Measurements from ENCODE around the gene PCGF3.

The PCGF3 gene

GRCh38 chr4:785332-786073 lies 79.9 kb downstream of the PCGF3 start:
- Histone ChIP-seq H3K27me3 (ENCODE audit: insufficient read depth, low read length, poor library complexity, severe bottlenecking) (peaks cover 10% of the 10 kb centered on the region), H3K4me1 (ENCODE audit: insufficient read depth, low read length, poor library complexity, severe bottlenecking) (peaks cover 19% of the 10 kb centered on the region), H3K9me2 (replicated peaks; ENCODE audit: low read depth, low read length) (no peaks in the 10 kb centered on the region), H3K79me2 (ENCODE audit: insufficient read depth, low read length) (peaks cover 11% of the 10 kb centered on the region), H3K36me3 (ENCODE audit: insufficient read depth, low read length) (no peaks in the 10 kb centered on the region; the same call in 1 of the 2 replicates), H2AFZ (ENCODE audit: low read length) (no peak overlapping the region), H3K9ac (ENCODE audit: low read depth, low read length, poor library complexity, severe bottlenecking) (no peak overlapping the region), H3K4me2 (ENCODE audit: low read depth, low read length, poor library complexity, severe bottlenecking) (no peak overlapping the region), H3K9me3 (ENCODE audit: insufficient read depth, low read depth, low read length) (no peaks in the 10 kb centered on the region), H3F3A (ENCODE audit: low read depth) (0 out of 2 replicates have a peak, but pooled peaks cover 2% of the 10 kb centered on the region), H4K20me1 (ENCODE audit: insufficient read depth, low read length, poor library complexity, severe bottlenecking) (peaks cover 11% of the 10 kb centered on the region), H3K4me3 (ENCODE audit: low read length, poor library complexity, severe bottlenecking) (no peak overlapping the region)
- TF ChIP-seq EZH2phosphoT487 (IDR thresholded peaks at IDR 0.05; ENCODE audit: borderline replicate concordance): no peak
- TF ChIP-seq CTCF (conservative IDR thresholded peaks at IDR 0.05; ENCODE audit: low read length): no peak

GRCh38 chr4:786074-786741 lies 80.6 kb downstream of the PCGF3 start:
- Histone ChIP-seq H2AFZ (ENCODE audit: low read length) (no peak overlapping the region), H3F3A (ENCODE audit: low read depth) (0 out of 2 replicates have a peak, but pooled peaks cover 2% of the 10 kb centered on the region), H3K4me3 (ENCODE audit: low read length, poor library complexity, severe bottlenecking) (no peak overlapping the region), H3K36me3 (ENCODE audit: insufficient read depth, low read length) (no peaks in the 10 kb centered on the region), H3K4me2 (ENCODE audit: low read depth, low read length, poor library complexity, severe bottlenecking) (no peak overlapping the region), H3K4me1 (ENCODE audit: insufficient read depth, low read length, poor library complexity, severe bottlenecking) (peaks cover 15% of the 10 kb centered on the region), H3K79me2 (ENCODE audit: insufficient read depth, low read length) (peaks cover 4% of the 10 kb centered on the region), H3K27me3 (ENCODE audit: insufficient read depth, low read length, poor library complexity, severe bottlenecking) (peaks cover 3% of the 10 kb centered on the region), H3K9me2 (replicated peaks; ENCODE audit: low read depth, low read length) (no peaks in the 10 kb centered on the region), H3K9me3 (ENCODE audit: insufficient read depth, low read depth, low read length) (no peaks in the 10 kb centered on the region), H3K9ac (ENCODE audit: low read depth, low read length, poor library complexity, severe bottlenecking) (no peak overlapping the region), H4K20me1 (ENCODE audit: insufficient read depth, low read length, poor library complexity, severe bottlenecking) (peaks cover 4% of the 10 kb centered on the region)
- TF ChIP-seq EZH2phosphoT487 (IDR thresholded peaks at IDR 0.05; ENCODE audit: borderline replicate concordance) (no peak), CTCF (conservative IDR thresholded peaks at IDR 0.05; ENCODE audit: low read length) (no peak)

- no peak for TF ChIP-seq EZH2phosphoT487 (IDR thresholded peaks at IDR 0.05; ENCODE audit: borderline replicate concordance)
- TF ChIP-seq CTCF (conservative IDR thresholded peaks at IDR 0.05; ENCODE audit: low read length): no peak
- Histone ChIP-seq H3K4me2 (ENCODE audit: low read depth, low read length, poor library complexity, severe bottlenecking) (no peak overlapping the region), H3K36me3 (ENCODE audit: insufficient read depth, low read length) (no peaks in the 10 kb centered on the region), H3K79me2 (ENCODE audit: insufficient read depth, low read length) (no peaks in the 10 kb centered on the region), H3K9me3 (ENCODE audit: insufficient read depth, low read depth, low read length) (no peaks in the 10 kb centered on the region), H3F3A (ENCODE audit: low read depth) (0 out of 2 replicates have a peak, but pooled peaks cover 2% of the 10 kb centered on the region), H4K20me1 (ENCODE audit: insufficient read depth, low read length, poor library complexity, severe bottlenecking) (no peaks in the 10 kb centered on the region), H2AFZ (ENCODE audit: low read length) (no peak overlapping the region), H3K4me1 (ENCODE audit: insufficient read depth, low read length, poor library complexity, severe bottlenecking) (peaks cover 15% of the 10 kb centered on the region), H3K4me3 (ENCODE audit: low read length, poor library complexity, severe bottlenecking) (no peak overlapping the region), H3K9me2 (replicated peaks; ENCODE audit: low read depth, low read length) (no peaks in the 10 kb centered on the region), H3K27me3 (ENCODE audit: insufficient read depth, low read length, poor library complexity, severe bottlenecking) (no peaks in the 10 kb centered on the region), H3K9ac (ENCODE audit: low read depth, low read length, poor library complexity, severe bottlenecking) (no peak overlapping the region)
These were observed 81.2 kb downstream of the PCGF3 start for GRCh38 chr4:786861-787300.

Data from Loucy (cell line).